ENCODE data around the gene ATP8B3.

DNA sequence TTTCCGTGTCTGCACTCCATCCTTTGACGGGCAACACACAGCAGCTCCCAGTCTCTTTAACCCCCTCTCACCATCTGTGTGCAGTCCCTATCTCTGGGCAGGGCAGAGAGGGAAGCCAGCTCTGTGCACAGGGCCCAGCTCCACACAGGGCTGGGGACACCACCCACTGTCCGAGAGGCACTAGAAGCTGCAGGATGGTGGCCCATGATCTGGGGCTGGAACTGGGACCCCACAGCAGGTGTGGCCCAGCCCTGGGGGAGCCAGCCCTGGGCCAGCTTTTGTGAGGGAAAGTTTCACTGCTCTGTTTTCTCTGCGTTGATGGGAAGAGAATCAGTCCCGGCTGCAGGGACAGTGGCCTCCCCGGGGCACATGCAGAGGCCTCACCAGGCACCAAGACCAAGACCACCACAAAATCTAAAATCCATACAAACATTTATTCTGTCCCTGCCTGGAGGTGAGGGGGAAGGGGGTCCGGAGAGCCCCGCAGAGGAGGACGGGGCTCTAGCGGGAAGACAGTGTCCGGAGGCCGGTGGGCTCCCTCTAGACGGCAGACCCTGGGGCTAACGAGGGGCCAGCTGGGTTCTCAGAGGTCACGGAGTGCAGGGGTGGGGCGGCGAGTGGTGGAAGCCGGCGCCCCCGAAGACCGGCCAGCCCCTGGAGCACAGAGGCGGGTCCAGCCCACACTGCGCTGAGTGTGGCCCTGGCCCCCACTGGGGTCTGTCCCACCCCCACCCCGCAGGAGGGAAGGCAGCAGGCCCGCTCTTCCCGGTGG is 2.9 kb upstream of the ATP8B3 start:
- TF ChIP-seq, protein P1, sequence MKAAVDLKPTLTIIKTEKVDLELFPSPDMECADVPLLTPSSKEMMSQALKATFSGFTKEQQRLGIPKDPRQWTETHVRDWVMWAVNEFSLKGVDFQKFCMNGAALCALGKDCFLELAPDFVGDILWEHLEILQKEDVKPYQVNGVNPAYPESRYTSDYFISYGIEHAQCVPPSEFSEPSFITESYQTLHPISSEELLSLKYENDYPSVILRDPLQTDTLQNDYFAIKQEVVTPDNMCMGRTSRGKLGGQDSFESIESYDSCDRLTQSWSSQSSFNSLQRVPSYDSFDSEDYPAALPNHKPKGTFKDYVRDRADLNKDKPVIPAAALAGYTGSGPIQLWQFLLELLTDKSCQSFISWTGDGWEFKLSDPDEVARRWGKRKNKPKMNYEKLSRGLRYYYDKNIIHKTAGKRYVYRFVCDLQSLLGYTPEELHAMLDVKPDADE (IDR thresholded peaks at IDR 0.05), result no peak
- TF ChIP-seq, protein P2, sequence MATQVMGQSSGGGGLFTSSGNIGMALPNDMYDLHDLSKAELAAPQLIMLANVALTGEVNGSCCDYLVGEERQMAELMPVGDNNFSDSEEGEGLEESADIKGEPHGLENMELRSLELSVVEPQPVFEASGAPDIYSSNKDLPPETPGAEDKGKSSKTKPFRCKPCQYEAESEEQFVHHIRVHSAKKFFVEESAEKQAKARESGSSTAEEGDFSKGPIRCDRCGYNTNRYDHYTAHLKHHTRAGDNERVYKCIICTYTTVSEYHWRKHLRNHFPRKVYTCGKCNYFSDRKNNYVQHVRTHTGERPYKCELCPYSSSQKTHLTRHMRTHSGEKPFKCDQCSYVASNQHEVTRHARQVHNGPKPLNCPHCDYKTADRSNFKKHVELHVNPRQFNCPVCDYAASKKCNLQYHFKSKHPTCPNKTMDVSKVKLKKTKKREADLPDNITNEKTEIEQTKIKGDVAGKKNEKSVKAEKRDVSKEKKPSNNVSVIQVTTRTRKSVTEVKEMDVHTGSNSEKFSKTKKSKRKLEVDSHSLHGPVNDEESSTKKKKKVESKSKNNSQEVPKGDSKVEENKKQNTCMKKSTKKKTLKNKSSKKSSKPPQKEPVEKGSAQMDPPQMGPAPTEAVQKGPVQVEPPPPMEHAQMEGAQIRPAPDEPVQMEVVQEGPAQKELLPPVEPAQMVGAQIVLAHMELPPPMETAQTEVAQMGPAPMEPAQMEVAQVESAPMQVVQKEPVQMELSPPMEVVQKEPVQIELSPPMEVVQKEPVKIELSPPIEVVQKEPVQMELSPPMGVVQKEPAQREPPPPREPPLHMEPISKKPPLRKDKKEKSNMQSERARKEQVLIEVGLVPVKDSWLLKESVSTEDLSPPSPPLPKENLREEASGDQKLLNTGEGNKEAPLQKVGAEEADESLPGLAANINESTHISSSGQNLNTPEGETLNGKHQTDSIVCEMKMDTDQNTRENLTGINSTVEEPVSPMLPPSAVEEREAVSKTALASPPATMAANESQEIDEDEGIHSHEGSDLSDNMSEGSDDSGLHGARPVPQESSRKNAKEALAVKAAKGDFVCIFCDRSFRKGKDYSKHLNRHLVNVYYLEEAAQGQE (IDR thresholded peaks at IDR 0.05; ENCODE audit: unreplicated experiment), result no peak
- no peak for TF ChIP-seq POLR2AphosphoS5 (IDR thresholded peaks at IDR 0.05; ENCODE audit: low read depth)
- TF ChIP-seq ZNF331 (CRISPR knock-in tag; IDR thresholded peaks at IDR 0.05; ENCODE audit: low read depth), result no peak
- TF ChIP-seq, protein P3, sequence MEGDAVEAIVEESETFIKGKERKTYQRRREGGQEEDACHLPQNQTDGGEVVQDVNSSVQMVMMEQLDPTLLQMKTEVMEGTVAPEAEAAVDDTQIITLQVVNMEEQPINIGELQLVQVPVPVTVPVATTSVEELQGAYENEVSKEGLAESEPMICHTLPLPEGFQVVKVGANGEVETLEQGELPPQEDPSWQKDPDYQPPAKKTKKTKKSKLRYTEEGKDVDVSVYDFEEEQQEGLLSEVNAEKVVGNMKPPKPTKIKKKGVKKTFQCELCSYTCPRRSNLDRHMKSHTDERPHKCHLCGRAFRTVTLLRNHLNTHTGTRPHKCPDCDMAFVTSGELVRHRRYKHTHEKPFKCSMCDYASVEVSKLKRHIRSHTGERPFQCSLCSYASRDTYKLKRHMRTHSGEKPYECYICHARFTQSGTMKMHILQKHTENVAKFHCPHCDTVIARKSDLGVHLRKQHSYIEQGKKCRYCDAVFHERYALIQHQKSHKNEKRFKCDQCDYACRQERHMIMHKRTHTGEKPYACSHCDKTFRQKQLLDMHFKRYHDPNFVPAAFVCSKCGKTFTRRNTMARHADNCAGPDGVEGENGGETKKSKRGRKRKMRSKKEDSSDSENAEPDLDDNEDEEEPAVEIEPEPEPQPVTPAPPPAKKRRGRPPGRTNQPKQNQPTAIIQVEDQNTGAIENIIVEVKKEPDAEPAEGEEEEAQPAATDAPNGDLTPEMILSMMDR (conservative IDR thresholded peaks at IDR 0.05; ENCODE audit: low read depth in 2 of 2), result no peak
- TF ChIP-seq CREB1 (CRISPR knock-in tag; IDR thresholded peaks at IDR 0.05; ENCODE audit: low read depth), result no peak
- no peak for TF ChIP-seq JUNB (IDR thresholded peaks at IDR 0.05; ENCODE audit: unreplicated experiment)
- TF ChIP-seq EZH2 (IDR thresholded peaks at IDR 0.05; ENCODE audit: low read depth, unreplicated experiment), result no peak

Data from GM23338 (cell line).